ENCODE measurements around the gene KCNQ1. TPM values are rescaled to one million over a fixed set of nuclear protein-coding genes. Genes with fewer than 3 reads are reported as not detected.

The KCNQ1 gene
- total RNA-seq, 1 experiment from 2014 or later, result 2.5 TPM

- TF ChIP-seq HMGXB4 (CRISPR knock-in tag; IDR thresholded peaks at IDR 0.05) (no peak), CBFB (CRISPR knock-in tag; IDR thresholded peaks at IDR 0.05; ENCODE audit: low read depth) (no peak)
These were observed 437.2 kb downstream of the KCNQ1 start (continued) for GRCh38 chr11:2881981-2882375.

- TF ChIP-seq ZNF416 (CRISPR knock-in tag; IDR thresholded peaks at IDR 0.05) (no peak), SMAD3 (CRISPR knock-in tag; IDR thresholded peaks at IDR 0.05; ENCODE audit: borderline replicate concordance) (no peak), RORB (CRISPR knock-in tag; IDR thresholded peaks at IDR 0.05) (no peak)
- ATAC-seq, result peak; percentile 5
- no peak for DNase-seq (ENCODE audit: low spot score)
- H3K9me3 Mint-ChIP-seq, result peaks cover 8% of the 10 kb centered on the region
- peak overlapping the region; percentile 58 for H3K4me3 Mint-ChIP-seq
- H3K27me3 Mint-ChIP-seq (ENCODE audit: low read depth), result peaks cover 83% of the 10 kb centered on the region
- H3K4me1 Mint-ChIP-seq, result peaks cover 26% of the 10 kb centered on the region
- H3K27ac Mint-ChIP-seq, result no peak overlapping the region
- 0 out of 2 replicates have a peak, but pooled peaks cover 7% of the 10 kb centered on the region for H3K36me3 Mint-ChIP-seq
- CTCF ChIA-PET, result interaction anchor here (2.6 to 4.4 kb wide), 2 partner anchors 9 to 189 kb away, joined by 10 to 34 read pairs; no protein-coding TSS in a partner anchor
- POLR2A ChIA-PET, result interaction anchor here (0.9 kb wide), 1 partner anchor 349 kb away, joined by 3 read pairs; no protein-coding TSS in a partner anchor
These were observed 437.7 kb downstream of the KCNQ1 start for GRCh38 chr11:2882396-2883110.

GRCh38 chr11:2883640-2883978, 438.8 kb downstream of the KCNQ1 start:
- 0 out of 2 replicates have a peak, but pooled peaks cover 4% of the 10 kb centered on the region for H3K36me3 Mint-ChIP-seq
- peaks cover 5% of the 10 kb centered on the region for H3K9me3 Mint-ChIP-seq
- H3K4me3 Mint-ChIP-seq, result peak overlapping the region; percentile 58
- ChIA-PET POLR2A (no interaction called here), CTCF (interaction anchor here (1.5 to 12.8 kb wide), 5 partner anchors 8 to 350 kb away, joined by 5 to 369 read pairs (median 10); no protein-coding TSS in a partner anchor)
- peaks cover 26% of the 10 kb centered on the region for H3K4me1 Mint-ChIP-seq
- DNase-seq (ENCODE audit: low spot score) (no peak), ATAC-seq (no peak)
- H3K27me3 Mint-ChIP-seq (ENCODE audit: low read depth), result peaks cover 83% of the 10 kb centered on the region
- no peak overlapping the region for H3K27ac Mint-ChIP-seq
- TF ChIP-seq TEAD1 (CRISPR knock-in tag; IDR thresholded peaks at IDR 0.05) (no peak), CTCF (IDR thresholded peaks at IDR 0.05) (no peak), ATF6 (CRISPR knock-in tag; IDR thresholded peaks at IDR 0.05) (no peak), CREB1 (CRISPR knock-in tag; IDR thresholded peaks at IDR 0.05) (no peak), E2F5 (CRISPR knock-in tag; IDR thresholded peaks at IDR 0.05) (no peak), FOXJ3 (CRISPR knock-in tag; IDR thresholded peaks at IDR 0.05; ENCODE audit: borderline replicate concordance) (no peak), ERG (CRISPR knock-in tag; IDR thresholded peaks at IDR 0.05) (no peak), AR (CRISPR knock-in tag; IDR thresholded peaks at IDR 0.05) (no peak), JAZF1 (CRISPR knock-in tag; IDR thresholded peaks at IDR 0.05) (no peak), HMGXB4 (CRISPR knock-in tag; IDR thresholded peaks at IDR 0.05) (no peak), OVOL2 (CRISPR knock-in tag; IDR thresholded peaks at IDR 0.05; ENCODE audit: borderline replicate concordance) (no peak), ZMAT4 (CRISPR knock-in tag; IDR thresholded peaks at IDR 0.05) (no peak), SOX15 (CRISPR knock-in tag; IDR thresholded peaks at IDR 0.05) (no peak)

Measured in WTC11 (cell line).